Melanocyte of skin (primary cell): Measurements from ENCODE around the gene DPM1. TPM values are rescaled to one million over a fixed set of nuclear protein-coding genes. Genes with fewer than 3 reads are reported as not detected.

Experiments
- total RNA-seq, 2 donors: library from RNA; depleted of rRNA; stranded (reverse); fragments of >200 nt; gene quantifications; 2 replicates each; pipeline ENCODE4 v1.2.3, GENCODE V29; 2012

Gene DPM1
- 10 to 100 TPM; 40.3 to 59.3 TPM for total RNA-seq

DNA sequence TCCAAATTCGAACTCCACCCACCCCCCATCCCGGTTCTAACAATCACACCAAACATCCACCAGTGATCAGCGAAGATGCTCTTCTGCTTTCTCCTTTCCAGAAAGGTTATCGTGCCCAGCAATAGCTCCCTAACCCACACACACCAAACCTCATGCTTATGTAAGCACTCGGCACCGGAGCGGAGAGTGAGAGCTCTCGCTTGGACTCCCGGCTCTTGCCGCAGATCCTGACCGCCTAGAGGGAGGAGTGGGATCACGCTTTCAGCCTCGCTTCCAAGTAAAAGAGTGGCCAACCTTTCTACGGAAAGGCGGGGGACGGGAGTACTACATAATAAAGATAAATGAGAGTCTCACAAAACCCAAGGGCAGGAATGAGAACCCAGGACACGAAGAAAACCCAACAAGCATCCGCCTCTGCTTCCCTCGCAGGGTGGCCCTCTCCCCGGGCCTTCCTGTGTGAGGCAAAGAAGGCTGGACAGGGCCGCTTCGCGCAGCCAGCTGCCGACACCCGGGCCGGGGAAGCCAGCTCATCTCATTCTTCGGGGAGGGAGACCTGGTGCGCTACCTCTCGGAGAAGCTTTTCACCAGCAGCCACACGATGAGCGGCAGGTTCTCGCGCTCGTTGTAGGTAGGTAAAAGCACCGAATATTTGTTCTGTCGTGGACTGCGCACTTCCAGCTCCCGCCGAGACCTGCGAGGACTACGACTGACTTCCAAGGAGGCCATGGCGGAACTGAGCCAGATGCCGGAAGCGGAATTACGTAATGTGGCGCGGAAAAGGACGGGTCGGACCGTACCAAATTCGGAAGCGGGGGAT is at the start of gene DPM1:
Gene DPM1, minus strand, starts transcription at position 735 of the 817 bp plus-strand sequence. Its CDS starts 9 bp downstream, at position 726.

DNA sequence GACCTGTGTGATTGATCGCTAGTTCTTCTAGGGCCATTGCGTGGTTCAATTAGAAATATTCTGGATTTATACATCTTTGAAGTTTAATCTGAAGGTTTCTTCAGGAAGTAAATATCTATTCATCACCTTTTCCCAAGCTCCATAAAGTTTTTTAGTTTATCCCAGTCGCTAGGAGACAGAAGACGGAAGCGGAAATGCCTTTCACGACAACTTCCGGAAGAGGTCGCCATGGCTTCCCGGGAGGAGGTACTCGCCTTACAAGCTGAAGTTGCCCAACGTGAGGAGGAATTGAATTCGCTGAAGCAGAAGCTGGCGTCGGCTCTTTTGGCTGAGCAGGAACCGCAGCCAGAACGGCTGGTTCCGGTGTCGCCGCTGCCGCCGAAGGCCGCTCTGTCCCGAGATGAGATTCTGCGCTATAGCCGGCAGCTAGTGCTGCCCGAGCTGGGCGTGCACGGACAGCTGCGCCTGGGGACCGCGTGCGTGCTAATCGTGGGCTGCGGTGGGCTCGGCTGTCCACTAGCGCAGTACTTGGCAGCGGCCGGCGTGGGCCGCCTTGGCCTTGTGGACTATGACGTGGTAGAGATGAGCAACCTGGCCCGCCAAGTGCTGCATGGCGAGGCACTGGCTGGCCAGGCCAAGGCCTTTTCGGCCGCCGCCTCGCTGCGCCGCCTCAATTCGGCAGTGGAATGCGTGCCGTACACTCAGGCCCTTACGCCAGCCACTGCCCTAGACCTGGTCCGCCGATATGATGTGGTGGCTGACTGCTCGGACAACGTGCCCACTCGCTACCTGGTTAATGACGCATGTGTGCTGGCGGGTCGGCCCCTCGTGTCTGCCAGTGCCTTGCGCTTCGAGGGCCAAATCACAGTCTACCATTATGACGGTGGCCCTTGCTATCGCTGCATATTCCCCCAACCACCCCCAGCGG is 547 bp upstream of the DPM1 start, which contains the start of gene MOCS3:
Gene MOCS3, plus strand, starts transcription at position 204 of the 928 bp plus-strand sequence. Its CDS starts 25 bp downstream, at position 229.

DNA sequence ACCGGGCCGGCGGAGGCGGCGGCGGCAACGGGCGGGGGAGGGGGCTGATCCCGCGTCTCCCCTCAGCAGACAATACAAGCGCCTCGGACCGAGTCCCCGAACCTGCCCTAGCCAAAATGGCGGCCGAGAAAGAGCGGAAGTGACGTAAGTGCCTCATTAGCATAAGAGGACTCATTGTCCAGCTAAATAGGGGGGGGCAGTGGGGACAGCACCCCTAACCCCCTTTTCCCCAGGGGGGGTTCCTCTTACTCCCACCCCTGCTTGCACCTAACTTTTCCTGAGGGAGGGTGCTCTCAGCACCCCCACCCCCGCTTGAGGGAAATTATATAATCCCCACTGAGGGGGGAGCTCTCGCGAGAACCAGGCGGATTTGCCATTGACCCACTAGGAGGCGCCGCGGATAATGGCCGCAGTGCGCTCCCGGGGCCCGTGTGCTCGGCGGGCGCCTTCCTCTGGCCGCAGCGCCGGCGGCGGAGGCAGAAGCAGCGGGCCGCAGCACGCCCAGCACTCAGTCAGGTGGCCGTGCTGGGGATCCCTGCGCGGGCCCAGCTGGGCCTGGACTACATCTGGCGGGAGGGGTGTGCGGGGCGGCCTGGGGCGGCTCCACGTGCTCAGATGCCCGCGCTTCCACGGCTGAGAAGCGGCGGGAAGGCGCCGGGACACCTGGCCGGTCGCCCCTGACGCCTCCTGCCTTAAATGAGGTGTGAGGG is 26.9 kb downstream of the DPM1 start, which contains the start of gene ADNP:
Gene ADNP, minus strand, starts transcription at position 132 of the 710 bp plus-strand sequence. CDS start 27,441 bp downstream, outside the sequence.

Other genes starting within 250 kb of the DPM1 start
- gene PARD6B, start 227.0 kb downstream of the DPM1 start, total RNA-seq, result 1 to 10 TPM in 1 of 2 donors, under 1 TPM in 1; 0.34 to 1.7 TPM
- gene BCAS4, start 163.5 kb downstream of the DPM1 start, total RNA-seq, result 1 to 10 TPM; 6.0 to 6.2 TPM
- 10 to 100 TPM; 24.1 to 35.0 TPM for gene ADNP, start 27.1 kb downstream of the DPM1 start, total RNA-seq
- 10 to 100 TPM in 1 of 2 donors, 1 to 10 TPM in 1; 9.6 to 13.0 TPM for gene MOCS3, start 286 bp upstream of the DPM1 start, total RNA-seq
- gene KCNG1, start 64.6 kb upstream of the DPM1 start, total RNA-seq, result 1 to 10 TPM; 1.4 to 3.7 TPM